UCSD-AML1 (cell line): ENCODE data around the gene PRPSAP1.
"Not testable (repeated sequence)": the region's sequence is repeated elsewhere in the genome, so short reads cannot be mapped to it uniquely, and the experiment has no call there.

ENCODE experiments used
- DNase-seq: peaks from one replicate; lab custom pipeline; 2025; ENCODE audit not compliant: unreplicated experiment; lab: John Stamatoyannopoulos, UW

PRPSAP1 gene

GRCh38 chr17:76360461-76360860 lies 6.7 kb upstream of the PRPSAP1 start:
- no peak for DNase-seq

- DNase-seq, result not testable (repeated sequence)
Measured at GRCh38 chr17:76359776-76360175, 6.1 kb upstream of the PRPSAP1 start.

GRCh38 chr17:76359375-76359774 lies 5.7 kb upstream of the PRPSAP1 start:
- no peak for DNase-seq

DNA sequence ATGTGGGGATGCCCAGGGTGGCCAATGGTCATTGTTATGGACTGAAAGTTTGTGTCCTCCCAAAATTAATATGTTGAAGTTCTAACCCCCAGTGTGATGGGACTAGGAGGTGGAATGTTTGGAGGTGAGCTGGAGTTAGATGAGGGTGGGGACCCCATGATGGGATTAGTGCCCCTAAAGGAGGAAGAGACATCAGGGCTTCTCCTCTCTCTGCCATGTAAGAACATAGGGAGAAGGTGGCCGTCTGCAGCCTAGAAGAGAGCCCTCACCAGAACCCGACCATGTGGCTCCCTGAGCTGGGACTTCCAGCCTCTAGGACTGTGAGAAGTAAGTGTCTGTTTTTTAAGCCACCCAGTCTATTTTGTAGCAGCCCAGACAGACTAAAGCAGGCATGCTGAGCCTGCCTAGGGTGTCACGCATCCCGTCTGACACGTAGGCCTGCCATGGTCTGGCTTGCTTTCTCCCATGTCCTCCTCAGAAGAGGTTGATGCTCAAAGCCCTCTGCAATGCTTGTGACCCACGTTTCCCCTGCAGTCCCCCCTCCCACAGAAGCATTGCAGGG lies 4.0 kb upstream of the PRPSAP1 start:
- no peak for DNase-seq

DNA sequence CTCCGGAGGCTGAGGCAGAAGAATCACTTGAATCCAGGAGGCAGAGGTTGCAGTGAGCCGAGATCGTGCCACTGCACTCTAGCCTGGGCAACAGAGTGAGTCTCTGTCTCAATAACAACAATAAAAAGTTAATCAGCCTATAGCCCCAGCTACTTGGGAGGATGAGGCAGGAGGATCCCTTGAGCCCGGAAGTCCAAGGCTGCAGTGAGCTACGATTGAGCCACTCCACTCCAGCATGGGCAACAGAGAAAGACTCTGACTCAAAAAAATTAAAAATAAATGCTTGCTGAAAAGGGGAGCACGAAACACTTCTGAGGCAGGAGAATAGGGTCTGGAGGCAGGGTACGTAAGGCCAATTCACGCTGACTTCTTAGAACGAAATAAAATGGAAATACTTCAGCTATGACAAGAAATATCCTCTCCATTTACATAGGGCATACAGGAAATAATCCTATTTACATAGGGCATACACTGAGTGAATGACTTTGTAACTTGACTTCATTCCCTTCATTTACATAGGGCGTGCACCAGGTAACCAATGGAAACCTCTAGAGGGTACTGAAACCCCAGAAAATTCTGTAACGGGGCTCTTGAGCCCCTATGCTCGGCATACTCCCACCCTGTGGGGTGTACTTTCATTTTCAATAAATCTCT lies 3.2 kb upstream of the PRPSAP1 start:
- no peak for DNase-seq

DNA sequence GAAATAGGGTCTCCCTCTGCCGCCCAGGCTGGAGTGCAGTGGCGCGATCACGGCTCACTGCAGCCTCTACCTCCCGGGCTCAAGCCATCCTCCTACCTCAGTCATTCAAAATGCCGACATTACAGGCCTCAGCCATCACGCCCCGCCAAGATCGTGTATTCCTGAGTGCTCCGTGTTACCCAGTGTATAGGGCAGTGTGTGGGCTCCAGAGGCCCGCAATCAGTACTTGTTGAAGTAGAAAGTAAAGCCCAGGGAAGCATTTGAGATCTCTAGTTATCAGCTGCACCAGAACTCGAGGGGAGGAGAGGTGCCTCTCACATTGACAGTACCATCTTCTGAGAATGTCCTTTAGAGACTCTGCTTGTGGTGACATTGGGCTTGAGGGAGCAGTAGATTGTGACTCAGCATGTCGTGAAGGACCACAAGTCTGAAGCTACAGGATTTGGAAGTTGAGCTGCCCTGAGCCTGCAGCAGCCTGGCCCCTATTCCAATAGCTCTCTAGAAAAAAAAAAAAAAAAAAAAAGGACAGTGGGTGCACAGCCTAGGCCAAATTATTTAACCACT lies 1.1 kb upstream of the PRPSAP1 start:
- DNase-seq, result no peak

DNA sequence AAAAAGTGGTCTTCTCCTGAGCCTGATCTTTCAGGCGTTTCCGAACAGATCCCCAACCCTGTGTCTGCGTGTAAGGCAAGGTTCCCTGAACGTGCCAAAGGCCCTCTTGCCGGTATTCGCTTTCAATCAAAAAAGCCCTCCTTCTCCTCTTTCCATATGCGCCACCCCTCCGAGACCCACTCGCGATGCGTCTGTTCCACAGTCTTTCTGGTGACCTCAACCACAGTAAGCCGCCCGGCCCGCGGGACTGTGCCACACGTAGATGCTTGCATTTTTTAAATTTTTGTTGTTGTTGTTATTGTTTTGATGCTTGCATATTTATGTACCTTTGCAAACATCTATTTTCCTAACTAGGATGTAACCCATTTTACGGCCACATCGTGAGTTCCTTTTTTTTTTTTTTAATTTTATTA lies 607 bp upstream of the PRPSAP1 start:
- no peak for DNase-seq

DNA sequence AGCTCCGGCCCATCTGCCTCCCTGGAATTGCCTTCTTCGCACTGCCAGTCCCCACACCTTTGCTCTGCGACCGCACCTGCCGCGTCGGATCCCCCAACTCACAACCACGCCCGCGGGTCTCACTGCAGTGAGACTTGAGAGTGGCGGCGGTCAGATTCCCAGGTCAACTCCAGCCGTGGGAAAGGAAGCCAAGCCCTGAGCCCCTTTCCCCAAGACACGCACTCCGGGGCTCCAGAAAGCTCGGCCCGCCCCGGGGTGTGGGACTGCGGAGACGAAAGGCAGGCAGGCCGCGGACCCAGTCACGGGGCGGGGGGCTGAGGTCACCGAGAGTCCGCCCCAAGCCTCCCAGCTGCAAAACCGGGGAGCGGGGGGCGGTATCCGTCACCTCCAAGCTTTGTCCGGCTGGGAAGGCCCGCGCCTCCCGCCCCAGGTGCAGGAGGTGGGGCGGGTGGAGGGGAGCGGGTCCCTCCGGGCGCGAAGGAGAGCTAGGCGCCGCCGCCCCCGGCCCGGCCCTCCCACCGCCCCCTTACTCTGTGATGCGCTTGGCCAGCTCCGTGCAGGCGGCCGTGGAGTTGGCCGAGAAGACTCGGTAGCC lies 615 bp downstream of the PRPSAP1 start:
- DNase-seq, result no peak

- DNase-seq, result no peak
Measured at GRCh38 chr17:76351526-76352071, 2.1 kb downstream of the PRPSAP1 start.

GRCh38 chr17:76350463-76350862 lies 3.3 kb downstream of the PRPSAP1 start:
- DNase-seq, result no peak

DNA sequence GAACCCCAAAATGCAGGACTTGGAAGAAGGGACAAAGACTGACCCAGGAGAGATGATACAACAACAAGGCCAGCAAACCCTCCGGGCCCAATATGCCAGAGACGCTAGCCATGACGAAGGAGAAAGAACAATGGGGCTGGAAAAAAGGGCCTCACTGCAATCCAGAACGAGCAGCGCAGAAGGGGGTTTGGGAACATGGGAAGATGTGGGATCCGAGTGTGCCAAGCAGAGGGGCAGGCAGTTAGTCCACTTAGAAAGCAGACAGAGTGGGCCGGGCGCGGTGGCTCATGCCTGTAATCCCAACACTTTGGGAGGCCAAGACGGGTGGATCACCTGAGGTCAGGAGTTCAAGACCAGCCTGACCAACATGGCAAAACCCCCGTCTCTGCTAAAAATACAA lies 6.8 kb downstream of the PRPSAP1 start:
- DNase-seq, result not testable (repeated sequence)

- DNase-seq, result no peak
Measured at GRCh38 chr17:76345377-76345974, 8.2 kb downstream of the PRPSAP1 start.

- no peak for DNase-seq
Measured at GRCh38 chr17:76343106-76343505, 10.6 kb downstream of the PRPSAP1 start.

DNA sequence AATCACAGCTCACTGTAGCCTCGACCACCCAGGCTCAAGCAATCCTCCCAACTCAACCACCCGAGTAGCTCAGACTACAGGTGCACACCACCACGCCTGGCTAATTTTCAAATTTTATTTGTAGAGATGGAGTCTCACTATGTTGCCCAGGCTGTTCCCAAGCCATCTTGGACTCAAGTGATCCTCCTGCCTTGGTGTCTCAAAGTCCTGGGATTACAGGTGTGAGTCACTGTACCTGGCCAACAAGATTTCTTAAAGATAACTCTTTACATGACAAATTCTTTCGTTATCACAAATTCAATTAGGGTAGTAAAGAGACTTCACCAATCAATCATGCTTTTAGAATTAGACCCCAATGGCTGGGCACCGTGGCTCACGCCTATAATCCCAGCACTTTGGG lies 12.4 kb downstream of the PRPSAP1 start:
- DNase-seq, result no peak

DNA sequence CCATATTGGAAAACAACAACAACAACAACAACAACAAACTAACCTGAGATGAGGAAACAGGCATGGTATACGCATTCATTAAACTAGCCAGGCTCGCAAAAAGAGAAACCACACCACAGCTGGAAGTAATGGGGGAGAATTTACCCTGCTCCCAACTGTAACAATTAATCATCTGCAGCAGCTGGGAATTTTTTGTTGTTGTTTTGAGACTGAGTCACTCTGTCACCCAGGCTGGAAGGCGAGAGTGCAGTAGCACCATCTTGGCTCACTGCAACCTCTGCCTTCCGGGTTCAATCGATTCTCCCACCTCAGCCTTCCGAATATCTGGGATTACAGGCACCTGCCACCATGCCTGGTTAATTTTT lies 16.3 kb downstream of the PRPSAP1 start:
- no peak for DNase-seq

DNA sequence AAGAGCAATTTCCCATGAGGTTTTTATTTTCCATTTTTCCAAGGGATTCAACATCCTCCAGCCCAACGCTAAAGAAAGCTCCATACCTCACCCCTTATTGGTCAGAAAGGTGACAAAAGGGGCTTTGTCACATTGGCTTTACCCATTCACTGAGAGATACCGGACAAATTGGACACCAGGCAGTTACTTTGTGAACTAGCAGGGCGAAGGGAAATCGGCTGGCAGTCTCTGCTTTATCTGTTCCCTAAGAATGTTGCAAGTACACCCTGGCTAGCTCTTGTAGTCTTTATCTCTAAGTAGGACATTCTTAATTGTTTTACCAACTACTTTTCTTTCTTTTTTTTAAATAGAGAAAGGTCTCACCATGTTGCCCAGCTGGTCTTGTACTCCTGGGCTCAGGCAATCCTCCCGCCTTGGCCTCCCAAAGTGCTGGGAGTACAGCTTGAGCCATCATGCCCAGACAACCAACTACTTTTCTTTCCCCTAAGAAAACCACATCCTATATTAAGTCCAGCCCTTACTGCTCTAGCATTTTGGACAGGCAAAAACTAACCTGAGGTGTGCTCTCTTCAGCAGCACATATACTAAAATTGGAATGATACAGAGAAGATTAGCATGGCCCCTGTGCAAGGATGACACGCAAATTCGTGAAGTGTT lies 16.8 kb downstream of the PRPSAP1 start:
- DNase-seq, result no peak

DNA sequence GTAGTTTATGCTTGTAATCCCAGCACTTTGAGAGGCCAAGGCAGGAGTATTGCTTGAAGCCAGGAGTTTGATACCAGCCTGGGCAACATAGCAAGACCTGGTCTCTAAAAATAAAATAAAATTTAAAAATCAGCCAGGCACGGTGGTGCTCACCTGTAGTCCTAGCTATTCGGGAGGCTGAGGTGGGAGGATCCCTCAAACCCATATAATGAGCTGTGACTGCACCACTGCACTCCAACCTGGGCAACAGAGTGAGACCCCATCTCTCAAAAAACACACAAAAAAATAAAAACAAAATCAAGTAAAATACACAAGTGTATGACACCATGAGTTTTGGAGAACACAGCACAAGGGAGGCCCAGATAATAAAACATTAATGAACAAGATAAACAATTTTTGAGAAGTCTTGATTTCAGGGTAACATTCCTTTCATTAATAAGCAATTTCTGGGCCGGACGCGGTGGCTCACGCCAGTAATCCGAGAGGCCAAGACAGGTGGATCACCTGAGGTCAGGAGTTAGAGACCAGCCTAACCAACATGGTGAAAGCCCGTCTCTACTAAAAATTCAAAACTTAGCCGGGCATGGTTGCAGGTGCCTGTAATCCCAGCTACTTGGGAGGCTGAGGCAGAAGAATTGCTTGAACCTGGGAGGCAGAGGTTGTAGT lies 17.9 kb downstream of the PRPSAP1 start:
- DNase-seq, result no peak

DNA sequence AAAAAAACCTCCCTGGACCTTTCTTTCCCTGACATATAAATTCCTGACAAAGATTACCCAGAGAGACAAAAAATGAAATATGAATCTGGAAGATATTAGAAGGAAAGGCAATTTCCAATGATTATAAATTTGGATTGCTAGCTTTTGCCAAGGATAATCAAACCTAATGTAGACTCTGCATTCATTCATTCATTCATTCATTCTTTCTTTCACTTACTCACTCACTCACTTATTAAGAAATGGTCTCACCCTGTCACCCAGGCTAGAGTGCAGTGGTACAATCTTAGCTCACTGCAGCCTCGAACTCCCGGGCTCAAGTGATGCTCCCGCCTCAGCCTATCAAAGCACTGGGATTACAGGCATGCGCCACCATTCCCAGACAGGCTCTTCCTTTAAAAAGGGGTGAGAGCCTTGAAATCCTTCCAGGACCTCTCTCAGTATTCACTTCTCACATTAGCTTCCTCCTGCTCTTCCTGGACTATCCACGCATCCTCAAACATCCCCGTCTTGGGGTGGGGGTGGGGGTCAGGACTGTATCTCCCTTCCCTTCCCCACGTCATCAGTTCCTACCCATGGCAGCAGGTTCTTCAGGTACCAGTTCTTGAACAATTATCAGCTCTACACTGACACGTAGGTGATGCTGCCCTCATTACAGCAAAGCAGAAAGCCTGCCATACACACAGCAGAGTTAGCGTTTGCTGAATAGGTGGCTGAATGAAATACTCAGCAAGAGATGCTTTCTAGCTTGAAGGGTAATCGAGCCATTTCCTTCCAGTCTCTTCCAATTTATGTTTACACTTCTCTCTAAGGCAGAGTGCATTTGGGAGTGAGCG lies 19.8 kb downstream of the PRPSAP1 start:
- no peak for DNase-seq

DNA sequence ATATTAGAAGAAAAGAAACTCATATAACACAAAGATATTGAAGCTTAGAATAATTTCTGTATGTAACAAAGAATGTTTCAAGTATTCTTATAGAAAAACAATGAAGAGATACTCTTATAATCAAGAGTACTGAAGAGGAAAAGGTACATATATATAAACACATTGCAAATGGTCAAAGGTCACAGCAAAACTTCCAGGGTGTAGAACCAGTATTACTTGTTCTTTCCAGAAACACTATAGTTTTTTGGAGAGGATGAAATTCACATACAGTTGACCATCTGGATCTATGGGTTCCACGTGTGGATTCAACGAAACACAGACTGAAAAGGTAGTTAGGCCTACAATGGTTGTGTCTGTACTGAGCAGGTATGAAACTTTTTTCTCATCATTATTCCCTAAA lies 22.6 kb downstream of the PRPSAP1 start:
- DNase-seq, result no peak

DNA sequence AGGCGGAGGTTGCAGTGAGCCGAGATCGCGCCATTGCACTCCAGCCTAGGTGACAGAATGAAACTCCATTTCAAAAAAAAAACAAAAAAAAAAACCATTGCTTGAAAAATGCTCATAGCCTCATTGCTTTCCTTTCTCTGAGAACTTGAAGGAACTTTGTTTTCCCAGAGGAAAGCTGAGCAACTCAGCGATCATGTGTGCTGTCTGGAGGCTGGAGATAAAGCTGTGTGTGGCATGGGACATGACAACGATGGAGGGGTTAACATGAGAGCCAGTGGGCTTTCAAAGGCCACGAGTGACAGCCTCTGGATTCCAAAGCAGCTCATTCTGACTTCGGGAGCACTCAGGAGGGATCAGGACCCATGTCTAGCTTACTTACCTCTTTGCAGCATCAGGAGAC lies 24.1 kb downstream of the PRPSAP1 start:
- DNase-seq, result no peak
